Stimulated activated effector memory CD8-positive, alpha-beta T cell treated with anti-CD3 and anti-CD28 coated beads, Interleukin-12 subunit alpha, Interleukin-12 subunit beta, amount 100 ng/mL, for 72 hours (primary cell): ENCODE measurements around the gene CACNA1S.
A peak's percentile ranks its signal among the peaks of the same experiment; 100 is the strongest.

ENCODE experiments used
- ATAC-seq: fragments of 150-1000 bp; cut with Tn5 transposase; 2 replicates; pipeline ENCODE4 v1.10.0; 2021
- DNase-seq, 2 donors: peaks; one replicate each; pipeline ENCODE4 v3.0.0; 2021 to 2022; ENCODE audit warnings: low spot score in 2 of 2
- H3K27ac Mint-ChIP-seq: one replicate; pipeline ENCODE4 v1.8.0; 2022; ENCODE audit warnings: mild to moderate bottlenecking, mixed read lengths
- H3K36me3 Mint-ChIP-seq: one replicate; pipeline ENCODE4 v1.8.0; 2022; ENCODE audit warnings: mild to moderate bottlenecking, mixed read lengths
- H3K4me1 Mint-ChIP-seq: one replicate; pipeline ENCODE4 v1.8.0; 2022; ENCODE audit warnings: mixed read lengths
- H3K4me3 Mint-ChIP-seq: one replicate; pipeline ENCODE4 v1.8.0; 2022; ENCODE audit warnings: mild to moderate bottlenecking, mixed read lengths
- H3K9me3 Mint-ChIP-seq: one replicate; pipeline ENCODE4 v1.8.0; 2022; ENCODE audit warnings: mixed read lengths

Gene CACNA1S

GRCh38 chr1:201112173-201112731 lies at the start of gene CACNA1S:
TSS of gene CACNA1S (minus strand) at chr1:201112426. CDS start at chr1:201112339, 87 bp downstream.
- Mint-ChIP-seq H3K36me3 (no peaks in the 10 kb centered on the region), H3K27ac (peak within 1 kb of the TSS; percentile 23), H3K4me3 (peak within 1 kb of the TSS; percentile 86), H3K4me1 (peaks cover 13% of the 10 kb centered on the region), H3K9me3 (no peaks in the 10 kb centered on the region)
- DNase-seq (no peak), ATAC-seq (no peak)

DNA sequence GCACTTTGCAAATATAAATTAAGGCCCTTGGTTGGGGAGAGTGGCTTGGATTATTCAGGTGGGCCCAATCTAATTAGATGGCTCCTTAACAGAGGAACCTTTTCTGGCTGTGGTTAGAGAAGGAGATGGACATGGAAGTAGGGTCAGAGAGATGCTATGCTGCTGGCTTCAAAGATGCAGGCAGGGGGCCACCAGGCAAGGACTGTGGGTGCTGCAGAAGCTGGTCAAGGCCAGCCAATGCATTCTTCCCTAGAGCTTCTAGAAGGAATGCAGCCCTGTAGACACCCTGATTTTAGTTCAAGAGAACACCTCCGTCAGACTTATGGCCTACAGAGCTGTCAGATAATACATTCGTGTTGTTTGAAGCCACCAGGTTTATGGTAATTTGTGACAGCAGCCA lies 45.7 kb upstream of the CACNA1S start:
- no peak for DNase-seq
- H3K9me3 Mint-ChIP-seq = no peaks in the 10 kb centered on the region
- no peak for ATAC-seq
- peaks cover 16% of the 10 kb centered on the region for H3K4me1 Mint-ChIP-seq
- H3K27ac Mint-ChIP-seq = no peak overlapping the region
- no peak overlapping the region for H3K4me3 Mint-ChIP-seq
- peaks cover 7% of the 10 kb centered on the region for H3K36me3 Mint-ChIP-seq

DNA sequence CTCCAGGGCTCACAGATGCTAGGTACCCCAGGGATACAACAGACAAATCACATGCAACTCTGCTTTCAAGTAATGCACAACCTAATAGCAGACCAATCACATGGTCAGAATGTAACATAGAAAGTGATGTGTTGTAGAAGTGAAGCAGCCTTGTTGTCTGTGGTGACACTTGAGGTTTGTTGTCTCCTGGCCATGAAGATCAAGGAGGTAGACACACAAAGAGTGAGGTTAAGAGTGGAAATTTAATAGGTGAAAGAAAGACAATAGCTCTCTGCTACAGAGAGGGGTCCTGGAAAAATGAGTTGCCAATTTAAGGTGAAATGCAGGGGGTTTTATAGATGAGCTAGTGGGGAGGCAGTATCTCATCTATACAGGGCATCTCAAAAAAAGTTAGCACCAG lies 44.6 kb upstream of the CACNA1S start:
- peaks cover 7% of the 10 kb centered on the region for H3K36me3 Mint-ChIP-seq
- peaks cover 16% of the 10 kb centered on the region for H3K4me1 Mint-ChIP-seq
- H3K27ac Mint-ChIP-seq = no peak overlapping the region
- no peaks in the 10 kb centered on the region for H3K9me3 Mint-ChIP-seq
- ATAC-seq (no peak), DNase-seq (no peak)
- no peak overlapping the region for H3K4me3 Mint-ChIP-seq

DNA sequence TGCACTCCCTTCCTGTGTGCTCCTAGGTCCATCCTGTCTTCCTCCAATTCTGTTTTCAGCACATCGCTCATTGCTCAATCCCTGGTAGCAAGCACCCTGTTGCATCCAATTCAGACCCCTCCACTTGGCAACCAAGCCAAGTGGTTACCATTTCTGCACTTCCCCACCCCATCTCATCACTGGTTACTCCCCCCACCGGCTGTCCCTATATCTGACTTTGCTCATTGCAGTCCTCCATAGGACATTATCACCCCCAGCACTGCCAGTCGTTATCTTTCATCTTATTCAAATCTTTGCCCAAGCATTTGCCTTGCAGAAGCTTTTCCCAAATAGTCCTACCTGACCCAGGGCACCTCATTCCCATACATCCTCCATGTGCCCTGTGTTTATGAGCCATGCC lies 44.1 kb upstream of the CACNA1S start:
- Mint-ChIP-seq H3K27ac (no peak overlapping the region), H3K4me1 (peaks cover 16% of the 10 kb centered on the region), H3K9me3 (no peaks in the 10 kb centered on the region), H3K4me3 (no peak overlapping the region), H3K36me3 (peaks cover 7% of the 10 kb centered on the region)
- ATAC-seq (no peak), DNase-seq (no peak)

- Mint-ChIP-seq H3K9me3 (no peaks in the 10 kb centered on the region), H3K4me1 (peaks cover 16% of the 10 kb centered on the region), H3K27ac (no peak overlapping the region), H3K4me3 (no peak overlapping the region), H3K36me3 (peaks cover 14% of the 10 kb centered on the region)
- no peak for ATAC-seq
- DNase-seq = no peak
These were observed 43.1 kb upstream of the CACNA1S start for GRCh38 chr1:201155354-201155753.

DNA sequence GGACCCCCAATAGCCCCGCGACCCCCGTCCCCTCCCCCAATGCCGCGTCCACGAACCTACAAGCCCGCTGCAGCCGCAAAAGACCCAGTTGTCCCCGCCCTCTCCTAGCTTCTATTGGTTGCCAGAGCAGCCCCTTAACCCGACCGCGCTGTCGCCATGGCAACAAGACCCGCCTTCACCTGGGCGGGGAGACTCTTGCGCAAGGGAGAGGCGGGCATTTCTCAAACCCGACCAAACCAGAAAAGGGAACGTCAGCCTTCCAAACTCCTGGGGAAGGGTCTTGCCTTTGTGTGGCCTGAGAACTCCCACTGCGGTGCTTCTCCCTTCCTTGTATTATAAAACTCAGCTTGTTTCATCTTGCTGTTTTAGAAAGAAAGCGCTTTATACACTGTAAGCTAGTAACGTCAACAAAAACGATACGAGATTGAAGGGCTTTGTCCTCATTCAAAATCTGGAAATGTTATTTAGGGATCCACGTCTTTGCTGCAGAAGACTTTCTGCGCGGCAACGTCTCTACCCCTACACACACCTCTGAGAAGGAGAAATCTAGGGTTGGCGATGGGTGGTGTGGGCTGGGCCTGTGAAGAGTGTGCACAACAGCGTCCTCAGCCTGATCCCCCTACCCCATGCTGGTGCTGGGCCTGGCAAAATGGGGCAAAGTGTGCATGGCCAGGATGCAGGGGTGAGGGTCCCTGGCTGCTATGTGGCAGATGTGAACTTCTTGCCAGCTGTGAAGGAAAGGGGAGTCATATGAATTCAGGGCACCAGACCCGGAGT lies 42.4 kb upstream of the CACNA1S start, which contains the start of gene TMEM9:
Gene TMEM9 (minus strand): TSS at position 86 of the 777 bp plus-strand sequence. CDS start 551 bp downstream, outside the sequence.
- Mint-ChIP-seq H3K27ac (peak within 1 kb of the TSS; percentile 88), H3K4me1 (peaks cover 16% of the 10 kb centered on the region), H3K9me3 (no peaks in the 10 kb centered on the region), H3K36me3 (peaks cover 14% of the 10 kb centered on the region), H3K4me3 (peak within 1 kb of the TSS; percentile 83)
- peak; percentile 99 for DNase-seq
- peak; percentile 96 for ATAC-seq

DNA sequence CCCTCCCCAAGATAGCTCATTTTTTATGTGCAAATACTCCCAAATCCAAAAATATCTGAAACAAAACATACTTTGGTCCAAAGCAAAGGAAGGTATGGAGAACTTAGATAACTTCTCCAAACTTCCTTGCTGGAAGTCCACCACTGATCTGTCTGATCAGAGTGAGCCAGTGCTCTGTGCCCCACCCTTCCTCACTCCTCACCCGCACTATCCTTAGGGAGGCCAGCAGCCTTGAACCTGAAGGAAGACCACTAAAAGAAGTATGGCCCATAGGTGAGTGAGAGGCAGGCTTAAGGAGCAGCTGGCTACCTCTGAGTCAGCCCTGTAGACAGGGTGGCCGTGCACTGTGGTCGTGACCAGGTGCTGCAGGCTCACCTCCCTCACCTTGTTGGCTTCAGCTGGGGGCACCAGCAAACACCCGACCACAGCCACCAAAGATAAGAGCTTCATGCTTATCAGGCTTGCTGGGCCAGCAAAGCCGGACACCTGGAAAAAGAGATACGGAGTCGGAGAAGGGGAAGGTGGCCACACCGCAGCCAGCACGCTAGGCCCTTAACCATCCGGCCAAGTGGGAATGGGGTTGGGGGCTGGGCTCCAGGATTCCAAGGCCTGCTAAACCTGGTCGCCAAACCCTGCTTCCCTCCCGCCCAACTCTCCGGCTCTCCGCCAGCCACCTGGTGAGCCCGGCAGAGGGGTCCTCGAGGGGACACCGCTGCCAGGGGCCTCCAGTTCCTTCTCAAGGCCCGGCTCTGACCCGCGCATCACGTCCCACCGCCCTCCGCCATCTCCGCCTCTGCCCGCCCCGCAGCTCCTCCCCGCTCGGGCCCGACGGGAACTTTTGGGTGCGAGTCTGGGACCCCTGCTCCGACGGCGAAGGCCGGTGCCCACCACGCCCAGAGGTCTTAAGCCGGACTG lies 41.5 kb upstream of the CACNA1S start:
- H3K4me1 Mint-ChIP-seq = peaks cover 16% of the 10 kb centered on the region
- ATAC-seq (peak; percentile 86), DNase-seq (no peak)
- H3K36me3 Mint-ChIP-seq = peaks cover 20% of the 10 kb centered on the region
- H3K4me3 Mint-ChIP-seq = peak overlapping the region; percentile 83
- H3K9me3 Mint-ChIP-seq = no peaks in the 10 kb centered on the region
- peak overlapping the region; percentile 88 for H3K27ac Mint-ChIP-seq

DNA sequence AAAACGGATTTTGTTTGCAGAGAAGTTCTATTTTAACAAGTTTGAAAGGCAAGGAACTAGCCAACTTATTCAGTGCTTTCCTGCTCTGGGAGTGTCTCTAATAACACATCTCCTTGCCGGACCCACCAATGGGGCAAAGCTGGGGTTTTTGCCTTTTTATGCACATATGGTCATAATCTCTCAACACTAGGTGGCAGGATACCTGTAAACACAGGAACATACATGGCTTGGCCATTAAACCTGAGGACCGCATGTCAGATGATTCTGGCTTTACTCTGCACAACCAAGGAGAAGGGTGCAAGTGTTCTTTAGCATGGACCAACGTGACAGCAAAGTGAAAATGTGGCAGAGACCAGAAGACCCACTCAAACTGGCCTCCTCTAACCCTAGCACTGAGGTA lies 37.2 kb upstream of the CACNA1S start:
- Mint-ChIP-seq H3K4me3 (no peak overlapping the region), H3K36me3 (peaks cover 33% of the 10 kb centered on the region), H3K4me1 (peaks cover 15% of the 10 kb centered on the region), H3K9me3 (no peaks in the 10 kb centered on the region), H3K27ac (no peak overlapping the region)
- no peak for ATAC-seq
- no peak for DNase-seq

GRCh38 chr1:201147396-201148015 lies 35.3 kb upstream of the CACNA1S start:
- H3K4me1 Mint-ChIP-seq = peaks cover 6% of the 10 kb centered on the region
- H3K9me3 Mint-ChIP-seq = no peaks in the 10 kb centered on the region
- no peak overlapping the region for H3K4me3 Mint-ChIP-seq
- H3K36me3 Mint-ChIP-seq = peaks cover 43% of the 10 kb centered on the region
- no peak for ATAC-seq
- no peak overlapping the region for H3K27ac Mint-ChIP-seq
- DNase-seq = no peak

DNA sequence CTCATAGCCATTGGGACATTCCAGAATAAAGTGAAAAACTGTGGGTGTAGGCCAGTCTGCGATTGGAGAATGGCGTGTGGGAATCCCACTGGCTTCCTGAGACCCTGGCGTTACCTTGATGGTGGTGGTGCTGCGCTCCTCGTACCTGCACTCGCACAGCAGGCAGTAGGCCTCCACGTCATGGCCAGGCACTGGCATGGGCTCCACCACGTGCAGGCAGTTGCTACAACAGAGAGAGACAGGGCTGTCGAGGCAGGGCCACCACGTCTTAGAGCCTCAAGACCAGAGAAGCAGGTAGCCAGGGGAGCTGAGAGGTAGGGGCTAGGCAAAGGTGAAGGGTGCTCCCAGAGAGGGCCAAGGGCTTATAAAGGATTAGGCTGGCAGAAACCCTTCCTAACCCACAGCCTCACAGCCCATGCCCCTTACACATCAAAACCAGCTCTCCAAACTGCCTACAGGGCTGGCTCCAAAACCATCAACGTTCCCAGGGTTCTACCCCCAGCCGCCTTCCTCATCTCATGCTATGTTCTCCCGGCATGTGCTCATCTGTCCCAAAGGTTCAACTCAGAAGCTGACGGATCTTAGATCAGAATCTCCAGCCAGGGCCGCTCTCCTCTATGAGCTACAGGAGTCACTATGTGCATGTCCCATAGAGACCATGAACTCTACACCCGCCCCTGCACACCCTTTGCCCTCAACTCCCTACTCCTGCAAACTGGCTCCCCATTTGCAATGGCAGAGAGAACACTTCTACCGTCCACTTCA lies 34.6 kb upstream of the CACNA1S start:
- Mint-ChIP-seq H3K27ac (no peak overlapping the region), H3K36me3 (peaks cover 43% of the 10 kb centered on the region)

DNA sequence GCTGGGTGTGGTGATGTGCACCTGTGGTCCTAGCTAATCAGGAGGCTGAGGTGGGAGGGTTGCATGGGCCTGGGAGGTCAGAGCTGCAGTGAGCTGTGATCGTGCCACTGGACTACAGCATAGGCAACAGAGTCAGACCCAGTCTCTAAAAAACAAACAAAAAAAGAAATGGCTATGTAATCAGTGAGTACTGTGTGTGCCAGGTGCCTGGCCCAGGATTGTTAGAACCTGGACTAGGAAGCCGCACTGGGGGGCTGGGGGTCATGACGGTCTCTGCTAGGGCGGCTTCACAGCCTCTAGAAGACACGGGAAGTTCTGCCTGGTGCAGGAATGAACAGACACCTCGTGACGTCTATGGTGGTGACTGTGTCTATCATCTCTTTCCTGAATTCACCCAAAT lies 33.6 kb upstream of the CACNA1S start:
- ATAC-seq (no peak), DNase-seq (no peak)
- Mint-ChIP-seq H3K27ac (no peak overlapping the region), H3K36me3 (peaks cover 41% of the 10 kb centered on the region), H3K4me1 (peaks cover 6% of the 10 kb centered on the region), H3K4me3 (no peak overlapping the region), H3K9me3 (no peaks in the 10 kb centered on the region)

More for the DNA sequence above, 34.6 kb upstream of the CACNA1S start:
- H3K4me3 Mint-ChIP-seq = no peak overlapping the region
- H3K4me1 Mint-ChIP-seq = peaks cover 6% of the 10 kb centered on the region
- DNase-seq = no peak
- no peaks in the 10 kb centered on the region for H3K9me3 Mint-ChIP-seq
- ATAC-seq = no peak

GRCh38 chr1:201145132-201145531 lies 32.9 kb upstream of the CACNA1S start:
- no peak overlapping the region for H3K27ac Mint-ChIP-seq
- no peaks in the 10 kb centered on the region for H3K9me3 Mint-ChIP-seq
- H3K36me3 Mint-ChIP-seq = peaks cover 42% of the 10 kb centered on the region
- H3K4me3 Mint-ChIP-seq = no peak overlapping the region
- H3K4me1 Mint-ChIP-seq = peaks cover 6% of the 10 kb centered on the region
- ATAC-seq (no peak), DNase-seq (no peak)

DNA sequence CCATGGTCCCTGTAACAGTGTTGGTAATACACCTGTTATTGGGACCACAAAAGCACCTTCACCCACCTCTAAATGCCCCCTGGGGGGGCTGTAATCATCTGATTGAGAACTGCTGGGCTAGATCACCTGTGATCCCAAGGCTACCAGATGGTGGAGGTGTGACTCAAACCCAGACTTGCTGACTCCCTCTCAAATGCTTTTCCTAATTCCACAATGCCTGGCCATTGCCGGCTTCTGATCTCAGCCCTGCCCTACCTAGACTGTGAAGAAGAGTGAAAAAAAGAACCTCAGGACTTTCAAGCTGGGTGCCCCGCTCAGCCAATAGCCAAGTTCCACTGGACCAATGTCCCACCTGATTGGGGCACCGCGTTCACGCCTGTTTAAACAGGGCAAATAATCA lies 32.5 kb upstream of the CACNA1S start:
- no peak for DNase-seq
- H3K36me3 Mint-ChIP-seq = peaks cover 42% of the 10 kb centered on the region
- ATAC-seq = no peak
- H3K9me3 Mint-ChIP-seq = no peaks in the 10 kb centered on the region
- no peak overlapping the region for H3K27ac Mint-ChIP-seq
- no peak overlapping the region for H3K4me3 Mint-ChIP-seq
- H3K4me1 Mint-ChIP-seq = peaks cover 6% of the 10 kb centered on the region
